Testis (tissue), 3 donors: ENCODE measurements around the gene POMT2. TPM values are rescaled to one million over a fixed set of nuclear protein-coding genes. Genes with fewer than 3 reads are reported as not detected.

Source experiments
- DNase-seq: peaks from one replicate; pipeline ENCODE4 v3.0.0-alpha.2; 2019
- H3K27ac ChIP-seq, 2 donors: fragments of 200-600 bp; sonication (generic); one replicate each; pipeline ENCODE4 v1.5.1; 2019
- H3K27me3 ChIP-seq: fragments of 200-600 bp; sonication (generic); one replicate; pipeline ENCODE4 v1.5.1; 2019
- H3K36me3 ChIP-seq: fragments of 200-600 bp; sonication (generic); one replicate; pipeline ENCODE4 v1.5.1; 2017; ENCODE audit warnings: low read depth; ENCODE audit errors: missing control alignments
- H3K4me1 ChIP-seq: fragments of 200-600 bp; sonication (generic); one replicate; pipeline ENCODE4 v1.5.1; 2019
- H3K4me3 ChIP-seq, 2 donors: fragments of 200-600 bp; sonication (generic); one replicate each; pipeline ENCODE4 v1.5.1; 2017 to 2019
- H3K9me3 ChIP-seq: fragments of 200-600 bp; sonication (generic); one replicate; pipeline ENCODE4 v1.5.1; 2017
- CTCF ChIP-seq, 3 experiments: fragments of 450-650 bp in 2 of 3; fragments of 200-600 bp in 1 of 3; sonication (generic) in 1 of 3; IDR thresholded peaks; one replicate each; pipeline ENCODE4 v1.5.1; 2016 to 2019; ENCODE audit warnings: antibody characterized with exemption in 3 of 3, mild to moderate bottlenecking in 2 of 3, moderate library complexity in 1 of 3
- POLR2A ChIP-seq: fragments of 450-650 bp; IDR thresholded peaks from one replicate; pipeline ENCODE4 v1.6.1; 2017; ENCODE audit warnings: antibody characterized with exemption, mild to moderate bottlenecking, moderate library complexity
- WGBS, 2 donors: methylation state at CpG; one replicate each; pipeline ENCODE4 v1.1.5; 2018; 5-methylcytosine and 5-hydroxymethylcytosine counted together
- intact Hi-C: fragments of 100-400 bp; cut with DNase I; formaldehyde crosslinking; loops from one replicate; pipeline ENCODE4 v1.15.1; 2023; ENCODE audit warnings: low total_unique reads
- polyA plus RNA-seq: library from polyadenylated mRNA; stranded (reverse); fragments of 350-450 nt; fragmentation: Illumina TruSeq; extraction: RNeasy Lipid Tissue Mini Kit (QIAGEN cat#74804); gene quantifications from one replicate; pipeline ENCODE4 v1.2.3, GENCODE V29; 2014; ENCODE audit warnings: low read depth, low replicate concordance; ENCODE audit not compliant: insufficient read depth
- total RNA-seq, 2 donors: library from RNA; depleted of rRNA; stranded (reverse); fragments of >200 nt; gene quantifications; one replicate each; pipeline ENCODE4 v1.2.3, GENCODE V29; 2016

Gene POMT2
- total and polyA plus RNA-seq, 3 donors from 2014 or later, result 108 to 162 (median 127) TPM

- Histone ChIP-seq H3K36me3 (no peaks in the 10 kb centered on the region), H3K9me3 (no peaks in the 10 kb centered on the region), H3K4me3 (no peak overlapping the region), H3K4me1 (peaks cover 7% of the 10 kb centered on the region), H3K27ac (no peak overlapping the region), H3K27me3 (no peaks in the 10 kb centered on the region)
- WGBS, 2 donors, result 83% methylated on average over 1 of the region's 1 CpG; no CpG with 5 or more reads in 1 of the 2 donors
- TF ChIP-seq CTCF (IDR thresholded peaks at IDR 0.05) (no peak), POLR2A (no peak)
- no peak for DNase-seq
- intact Hi-C loops, result no loop called here
These were observed 6.4 kb upstream of the POMT2 start for GRCh38 chr14:77327111-77327510.

- no peaks in the 10 kb centered on the region for H3K36me3 ChIP-seq
- no peaks in the 10 kb centered on the region for H3K27me3 ChIP-seq
- H3K4me3 ChIP-seq, result no peak overlapping the region
- H3K9me3 ChIP-seq, result no peaks in the 10 kb centered on the region
- intact Hi-C loops, result no loop called here
- TF ChIP-seq POLR2A (no peak), CTCF (IDR thresholded peaks at IDR 0.05) (no peak)
- WGBS, 2 donors, result 74 to 84% methylated on average over 3 of the region's 3 CpGs
- no peak overlapping the region for H3K27ac ChIP-seq
- no peak for DNase-seq
- H3K4me1 ChIP-seq, result peaks cover 9% of the 10 kb centered on the region
These were observed 5.0 kb upstream of the POMT2 start for GRCh38 chr14:77325746-77326094.

- 86 to 87% methylated on average over 10 to 11 of the region's 11 CpGs for WGBS, 2 donors
- Histone ChIP-seq H3K36me3 (no peaks in the 10 kb centered on the region), H3K27me3 (no peaks in the 10 kb centered on the region), H3K27ac (no peak overlapping the region), H3K9me3 (no peaks in the 10 kb centered on the region), H3K4me3 (no peak overlapping the region), H3K4me1 (peaks cover 9% of the 10 kb centered on the region)
- DNase-seq, result no peak
- no peak for TF ChIP-seq CTCF (IDR thresholded peaks at IDR 0.05)
- no peak for TF ChIP-seq POLR2A
- intact Hi-C loops, result loop anchor here (5.0 kb wide), 1 partner anchor 298 kb away; the partner anchor contains the start of gene IRF2BPL
These were observed 4.4 kb upstream of the POMT2 start for GRCh38 chr14:77324816-77325745.

GRCh38 chr14:77324289-77324688 is 3.6 kb upstream of the POMT2 start:
- H3K9me3 ChIP-seq, result no peaks in the 10 kb centered on the region
- H3K4me1 ChIP-seq, result peaks cover 16% of the 10 kb centered on the region
- intact Hi-C loops, result loop anchor here (5.0 kb wide), 1 partner anchor 297 kb away; the partner anchor contains the start of gene IRF2BPL
- no peak overlapping the region for H3K4me3 ChIP-seq
- no peak for TF ChIP-seq CTCF (IDR thresholded peaks at IDR 0.05)
- no peak for TF ChIP-seq POLR2A
- WGBS, 2 donors, result 94 to 100% methylated on average over 3 of the region's 3 CpGs
- H3K27me3 ChIP-seq, result no peaks in the 10 kb centered on the region
- no peaks in the 10 kb centered on the region for H3K36me3 ChIP-seq
- no peak overlapping the region for H3K27ac ChIP-seq
- DNase-seq, result no peak
